ENCODE results near the gene IQCC.

The IQCC gene

GRCh38 chr1:32195972-32196823, 9.3 kb upstream of the IQCC start:
- FAIRE-seq: no peak

GRCh38 chr1:32197074-32197473, 8.4 kb upstream of the IQCC start:
- FAIRE-seq: no peak

DNA sequence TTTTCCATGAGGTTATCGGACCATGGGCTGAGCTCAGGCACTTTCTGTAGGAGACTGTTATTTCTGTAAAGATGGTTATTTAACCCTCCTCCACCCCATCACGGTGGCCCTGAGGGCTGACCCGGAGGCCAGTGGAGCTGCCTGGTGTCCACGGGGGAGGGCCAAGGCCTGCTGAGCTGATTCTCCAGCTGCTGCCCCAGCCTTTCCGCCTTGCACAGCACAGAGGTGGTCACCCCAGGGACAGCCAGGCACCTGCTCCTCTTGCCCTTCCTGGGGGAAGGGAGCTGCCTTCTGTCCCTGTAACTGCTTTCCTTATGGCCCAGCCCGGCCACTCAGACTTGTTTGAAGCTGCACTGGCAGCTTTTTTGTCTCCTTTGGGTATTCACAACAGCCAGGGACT, 7.6 kb upstream of the IQCC start:
- FAIRE-seq: no peak

DNA sequence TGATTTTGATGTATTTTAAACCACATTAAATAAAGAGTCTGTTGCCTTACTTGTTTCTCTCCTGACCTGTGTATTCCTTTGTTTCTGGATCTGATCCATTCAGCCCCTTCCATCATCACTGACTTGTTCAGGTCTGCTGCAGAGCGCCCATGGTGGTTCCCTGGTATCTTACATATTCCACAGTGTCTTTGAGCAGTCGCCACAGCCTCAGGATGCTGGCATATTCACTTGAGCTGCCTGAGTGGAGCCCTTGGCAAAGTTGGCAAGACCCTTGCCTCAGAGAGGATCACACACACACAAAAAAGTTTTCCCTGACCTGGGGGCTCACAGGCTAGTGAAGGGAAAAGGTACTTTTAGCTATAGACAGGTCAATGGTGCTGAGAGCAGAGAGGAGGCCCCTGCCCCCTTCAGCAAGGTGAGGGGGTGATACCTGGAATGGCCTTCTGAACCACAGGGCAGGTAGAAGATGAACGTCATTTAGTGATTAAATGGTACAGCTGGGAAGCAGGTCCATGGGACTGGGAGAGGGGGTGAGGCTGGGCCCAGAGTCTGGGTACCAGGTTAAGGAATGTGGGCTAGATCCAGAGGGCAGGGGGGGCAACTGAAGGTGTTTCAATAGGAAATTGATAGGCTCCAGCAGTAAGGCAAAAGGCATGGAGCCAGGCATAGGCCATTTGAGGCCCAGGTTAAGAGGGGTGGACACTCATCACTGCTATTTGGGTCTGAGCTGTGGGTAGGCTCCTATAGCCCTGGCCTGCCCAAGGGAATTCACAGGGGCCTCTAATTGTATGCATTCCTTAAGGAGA, 7.0 kb upstream of the IQCC start:
- no peak for FAIRE-seq

DNA sequence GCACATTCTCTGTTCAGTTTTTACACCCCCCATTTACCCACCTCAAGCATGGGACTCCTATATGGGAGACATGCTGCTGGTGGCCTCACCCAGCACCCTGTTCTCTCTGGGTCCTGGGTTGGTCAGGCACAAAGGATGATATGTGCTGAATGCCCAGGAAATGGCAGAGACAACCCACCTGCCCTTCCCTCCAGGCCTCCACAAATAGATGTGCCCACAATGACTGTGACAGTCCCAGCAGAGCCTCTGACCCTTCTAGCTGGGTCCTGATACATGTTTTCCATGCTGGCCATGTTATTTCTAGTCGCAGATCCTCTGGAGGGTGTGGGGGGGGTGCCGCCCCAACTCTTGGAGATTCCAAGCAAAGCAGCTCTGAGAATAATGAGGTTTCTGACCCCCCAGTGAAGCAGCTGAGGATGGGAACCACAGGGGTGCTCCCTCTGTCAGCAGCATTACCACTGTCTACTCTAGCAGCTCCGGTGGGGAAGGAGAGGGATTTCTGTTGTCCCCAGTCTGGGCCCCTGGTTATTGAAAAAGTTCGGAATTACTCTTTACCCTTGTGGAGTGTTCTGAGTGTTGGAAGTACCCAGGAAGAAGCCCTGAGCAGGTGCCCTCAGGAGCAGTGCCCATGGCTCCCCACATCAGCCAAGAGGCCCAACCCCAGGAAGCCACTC, 6.3 kb upstream of the IQCC start:
- no peak for FAIRE-seq

DNA sequence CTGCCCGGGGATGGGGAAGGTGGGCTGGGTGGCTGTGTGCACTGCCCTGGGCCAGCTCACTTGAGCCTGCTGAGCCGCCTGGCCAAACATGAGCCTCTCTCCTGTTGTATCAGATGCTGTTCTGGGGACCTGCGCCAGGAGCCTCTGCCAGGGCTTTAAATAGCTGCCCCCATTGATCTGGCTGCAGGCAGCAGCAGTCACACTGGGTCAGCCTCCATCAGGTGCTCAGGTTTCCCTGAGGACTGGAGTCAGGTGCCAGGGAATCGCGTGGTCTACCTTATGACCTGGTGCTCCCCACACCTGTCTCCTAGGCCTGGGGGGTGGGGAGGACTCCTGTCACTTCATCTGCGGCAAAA, 5.8 kb upstream of the IQCC start:
- FAIRE-seq: no peak

DNA sequence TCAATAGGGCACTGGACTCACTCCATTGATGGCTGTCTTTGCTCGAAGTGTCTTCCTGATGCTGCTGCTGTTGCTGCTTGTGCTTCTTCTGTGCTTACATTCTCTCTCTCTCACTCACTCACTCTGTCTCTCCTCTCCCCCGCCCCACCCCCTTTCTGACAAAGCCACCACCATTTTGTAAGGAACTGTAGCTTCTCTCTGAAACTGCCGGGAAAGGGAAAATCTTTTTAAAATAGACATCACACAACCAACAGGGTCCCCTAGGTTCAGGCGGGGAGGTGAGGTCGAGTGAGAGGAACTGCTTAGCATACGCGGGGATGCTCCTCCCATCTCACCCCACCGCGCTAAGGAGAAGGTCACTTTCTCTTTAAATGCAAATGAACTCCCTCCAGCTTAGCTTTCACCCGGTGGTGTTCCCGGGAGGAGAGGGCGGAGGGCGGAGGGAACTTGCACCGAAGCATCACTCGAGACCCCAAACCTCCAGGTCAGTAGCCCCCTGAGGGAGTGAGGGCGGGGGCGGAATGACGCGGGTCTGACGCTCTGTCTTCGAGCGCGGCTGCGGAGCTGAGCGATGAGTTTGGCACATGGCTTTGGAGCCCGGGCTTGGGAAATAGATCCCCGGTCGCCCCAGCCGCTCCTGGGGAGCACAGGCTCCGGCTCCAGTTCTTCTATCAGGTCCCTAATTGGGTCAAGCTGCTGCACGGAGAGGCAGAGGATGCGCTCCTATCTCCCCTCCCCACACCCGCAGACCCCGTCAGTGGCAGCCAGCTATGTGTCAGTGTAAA, 5.1 kb upstream of the IQCC start, which contains the start of gene CCDC28B:
Gene CCDC28B, plus strand, starts transcription at position 370 of the 785 bp plus-strand sequence. CDS start 1,341 bp downstream, outside the sequence.
- FAIRE-seq: no peak

DNA sequence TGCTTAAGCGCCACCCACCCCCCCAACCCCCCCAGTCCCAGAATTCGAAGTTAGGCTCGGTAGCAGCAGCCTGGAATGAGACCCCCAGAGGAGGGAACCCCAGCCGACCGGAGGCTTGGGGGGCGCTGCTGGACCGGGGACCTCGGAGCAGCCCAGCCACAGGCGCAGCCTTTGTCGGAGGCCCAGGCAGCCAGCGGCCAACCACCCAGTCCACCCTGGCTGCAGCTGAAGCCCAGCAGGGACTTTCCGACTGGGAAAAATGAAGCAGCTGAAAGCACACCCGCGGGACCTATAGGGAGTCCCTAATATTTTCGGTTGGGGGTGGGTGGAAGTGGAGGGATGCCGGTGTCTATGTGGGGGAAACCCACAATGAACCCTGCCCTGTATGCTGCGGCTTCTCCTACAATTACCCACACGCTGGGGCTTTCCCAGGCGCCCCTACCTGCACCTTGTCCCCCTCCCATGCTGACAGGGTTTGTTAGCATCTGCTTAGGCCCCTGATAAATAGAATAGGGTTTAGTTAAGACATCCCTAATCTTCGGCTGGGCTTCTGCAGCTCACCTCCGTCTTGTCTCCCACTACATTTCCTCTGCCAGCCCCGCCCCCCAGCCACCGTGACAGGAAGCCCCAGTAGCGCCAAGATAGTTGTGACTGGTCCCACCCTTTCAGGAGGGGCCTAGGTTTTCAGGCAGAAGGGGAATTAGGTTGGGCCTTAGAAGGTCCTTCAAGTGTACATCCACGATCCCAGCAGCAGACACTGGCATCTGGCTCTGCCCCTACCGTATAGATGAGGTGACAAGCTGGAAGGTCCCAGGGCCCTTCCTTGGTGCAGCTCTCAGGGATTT, 4.2 kb upstream of the IQCC start:
- FAIRE-seq: no peak

DNA sequence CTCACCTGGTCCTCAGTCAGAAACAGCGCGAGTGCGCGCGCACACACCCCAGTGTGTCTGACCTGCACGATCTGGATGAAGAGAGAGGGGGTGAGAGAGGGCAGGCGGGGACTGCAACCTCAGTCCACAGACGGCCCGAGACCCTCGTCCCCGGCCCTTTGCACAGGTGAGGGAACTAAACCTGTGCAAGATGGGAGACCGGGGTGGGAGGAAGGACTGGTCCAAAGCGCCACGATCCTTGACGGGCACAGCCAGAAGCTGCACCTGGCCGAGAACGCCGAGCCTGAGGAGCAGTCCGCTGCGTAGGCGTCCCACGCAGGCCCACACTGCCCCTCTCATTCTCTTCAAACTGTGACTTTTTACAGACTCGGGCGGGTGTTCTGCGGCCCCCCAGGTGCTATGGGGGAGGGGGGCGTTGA, 519 bp upstream of the IQCC start:
- FAIRE-seq: no peak

DNA sequence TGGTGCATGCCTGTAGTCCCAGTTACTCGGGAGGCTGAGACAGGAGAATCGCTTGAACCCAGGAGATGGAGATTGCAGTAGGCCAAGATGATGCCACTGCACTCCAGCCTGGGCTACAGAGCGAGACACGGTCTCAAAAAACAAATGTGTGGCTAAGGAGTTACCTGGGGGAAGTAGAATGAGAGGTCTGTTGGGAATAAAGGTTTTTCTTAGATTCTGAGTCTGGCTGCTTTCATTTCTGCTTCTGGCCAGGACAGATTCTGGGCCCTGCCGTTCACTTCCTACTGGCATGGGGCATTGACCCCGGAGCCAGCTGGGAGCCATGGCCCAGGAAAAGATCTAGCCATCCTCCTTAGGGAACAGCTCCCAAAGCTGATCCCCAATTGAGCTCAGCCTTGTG, 3.0 kb downstream of the IQCC start:
- no peak for FAIRE-seq

DNA sequence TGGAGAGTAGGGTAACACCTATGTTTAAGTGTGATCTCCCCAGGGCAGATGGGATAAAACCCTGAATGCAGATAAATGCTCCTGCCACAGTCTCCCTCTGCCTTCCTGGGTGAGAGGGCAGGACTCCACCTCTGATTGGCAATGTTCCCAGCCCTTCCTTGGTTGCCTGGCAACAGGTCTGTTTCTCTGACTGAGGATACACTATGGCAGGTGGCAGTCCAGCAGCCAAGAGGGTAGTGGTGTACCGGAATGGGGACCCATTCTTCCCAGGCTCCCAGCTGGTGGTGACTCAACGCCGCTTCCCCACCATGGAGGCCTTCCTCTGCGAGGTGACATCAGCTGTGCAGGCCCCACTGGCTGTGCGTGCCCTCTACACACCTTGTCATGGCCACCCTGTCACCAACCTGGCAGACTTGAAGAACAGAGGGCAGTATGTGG, 3.4 kb downstream of the IQCC start, which contains the start of gene DCDC2B:
Gene DCDC2B, plus strand, starts transcription at position 199 of the 438 bp plus-strand sequence. Its CDS starts 5 bp downstream, at position 204.
- FAIRE-seq: no peak

DNA sequence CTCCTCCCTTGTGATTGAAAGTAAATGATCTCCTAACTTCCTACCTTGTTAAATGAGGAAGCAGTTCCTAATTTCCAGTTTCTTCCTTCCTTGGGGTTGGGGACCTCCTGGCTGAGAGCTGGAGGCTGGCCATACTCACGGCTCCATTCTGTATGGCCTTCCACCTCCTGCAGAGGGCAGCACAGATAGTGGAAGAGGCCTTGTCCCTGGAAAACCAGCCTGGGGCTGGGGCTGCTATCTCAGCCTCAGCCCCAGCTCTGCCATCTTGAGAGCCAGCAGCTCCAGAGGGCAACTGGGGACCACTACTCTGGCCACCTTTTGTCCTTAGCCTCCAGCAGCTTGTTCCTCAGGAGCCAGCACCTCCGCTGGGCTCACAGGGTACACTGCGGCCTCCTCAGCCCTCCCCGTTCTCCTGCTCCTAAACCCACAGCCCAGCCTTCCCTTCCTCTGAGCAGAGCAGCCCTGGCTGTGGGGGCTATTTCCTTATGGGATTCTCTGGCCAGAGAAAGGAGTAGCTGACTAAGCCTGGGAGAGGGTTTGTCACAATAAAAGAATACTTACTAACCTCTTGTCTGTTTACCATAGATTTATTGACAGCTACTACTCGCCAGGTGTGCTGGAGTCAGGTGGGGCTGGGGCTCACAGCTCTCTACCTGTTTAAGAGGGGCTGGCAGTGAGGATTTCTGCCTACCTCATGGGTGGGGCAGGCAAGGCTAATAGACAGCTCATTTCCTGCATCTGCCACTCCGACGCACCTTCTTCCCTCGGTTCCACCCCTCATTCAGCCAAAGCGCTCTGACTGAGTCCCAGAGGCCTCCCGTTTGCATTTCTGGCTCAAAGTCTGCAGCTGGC, 10.4 kb downstream of the IQCC start:
- FAIRE-seq: no peak

DNA sequence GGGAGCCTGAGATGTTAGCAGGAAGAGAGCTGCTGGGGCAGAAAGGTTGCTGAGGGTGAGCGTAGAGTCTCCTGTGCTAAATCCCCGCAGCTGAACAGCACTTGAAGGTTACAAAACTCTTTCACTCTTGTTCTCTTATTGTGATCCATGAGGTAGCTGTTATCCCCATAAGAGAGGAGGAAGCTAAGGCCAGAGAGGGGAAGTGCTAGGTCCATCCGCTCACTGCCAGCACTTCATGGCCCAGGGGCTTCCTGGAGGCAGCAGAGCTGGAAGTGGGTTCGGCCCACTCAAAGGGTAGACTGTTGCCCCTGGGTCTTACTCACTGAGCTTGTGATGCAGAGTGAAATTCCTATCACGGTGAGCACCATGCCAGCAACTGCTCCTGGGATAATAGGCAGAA, 11.1 kb downstream of the IQCC start:
- no peak for FAIRE-seq

- no peak for FAIRE-seq
These were observed 13.6 kb downstream of the IQCC start for GRCh38 chr1:32219022-32219421.

GRCh38 chr1:32220746-32221580, 15.5 kb downstream of the IQCC start:
- no peak for FAIRE-seq

GRCh38 chr1:32221581-32221979, 16.1 kb downstream of the IQCC start:
- no peak for FAIRE-seq

GRCh38 chr1:32221980-32222755, 16.7 kb downstream of the IQCC start, which contains the start of the genes EIF3I and TMEM234:
TSS of gene EIF3I (plus strand) at chr1:32222407. CDS start at chr1:32222442, 35 bp downstream.
TSS of gene TMEM234 (minus strand) at chr1:32222353. CDS start at chr1:32222322, 31 bp downstream.
- FAIRE-seq: peak; percentile 44

DNA sequence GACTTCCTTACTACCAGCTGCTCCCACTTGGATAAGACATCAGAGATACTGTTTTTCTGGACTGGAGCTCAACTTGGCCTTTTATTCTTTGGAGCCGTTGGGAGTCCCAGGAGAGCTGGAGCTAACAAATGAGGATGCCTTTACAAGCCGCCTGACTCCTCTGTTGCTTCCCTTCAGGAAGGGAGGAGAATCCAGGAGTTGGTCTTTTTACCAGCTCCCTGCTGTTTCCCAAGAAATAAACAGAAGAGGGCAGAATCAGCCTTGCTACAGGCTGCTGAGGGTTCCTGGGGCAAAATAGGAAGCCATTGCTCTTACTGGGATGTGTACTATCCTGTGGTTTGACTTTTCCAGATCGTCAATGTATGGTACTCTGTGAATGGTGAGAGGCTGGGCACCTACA, 18.2 kb downstream of the IQCC start:
- no peak for FAIRE-seq

Measured in A204.1 (cell line).